Measurements from ENCODE around the gene VAPA.

DNA sequence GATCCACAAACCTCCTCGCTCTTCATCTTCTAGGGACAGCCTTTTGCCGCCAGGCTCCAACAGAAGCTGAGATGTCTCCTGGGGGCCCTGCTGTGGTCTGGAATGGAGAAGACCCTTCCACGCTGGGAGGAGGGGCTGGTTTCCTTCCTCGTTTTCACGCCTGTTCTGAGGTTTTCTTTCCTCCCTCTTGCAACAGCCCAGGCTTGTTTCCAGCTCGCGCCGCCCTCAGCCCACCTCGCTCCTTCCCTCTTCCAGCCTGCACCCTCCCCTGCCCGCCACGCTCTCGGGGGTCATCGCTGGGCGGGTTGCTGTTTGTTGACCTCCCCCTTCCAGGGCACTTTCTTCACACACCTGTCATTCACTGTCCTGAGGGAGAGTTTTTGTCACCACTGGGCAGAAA is 55.4 kb downstream of the VAPA start:
- TF ChIP-seq, protein P1, sequence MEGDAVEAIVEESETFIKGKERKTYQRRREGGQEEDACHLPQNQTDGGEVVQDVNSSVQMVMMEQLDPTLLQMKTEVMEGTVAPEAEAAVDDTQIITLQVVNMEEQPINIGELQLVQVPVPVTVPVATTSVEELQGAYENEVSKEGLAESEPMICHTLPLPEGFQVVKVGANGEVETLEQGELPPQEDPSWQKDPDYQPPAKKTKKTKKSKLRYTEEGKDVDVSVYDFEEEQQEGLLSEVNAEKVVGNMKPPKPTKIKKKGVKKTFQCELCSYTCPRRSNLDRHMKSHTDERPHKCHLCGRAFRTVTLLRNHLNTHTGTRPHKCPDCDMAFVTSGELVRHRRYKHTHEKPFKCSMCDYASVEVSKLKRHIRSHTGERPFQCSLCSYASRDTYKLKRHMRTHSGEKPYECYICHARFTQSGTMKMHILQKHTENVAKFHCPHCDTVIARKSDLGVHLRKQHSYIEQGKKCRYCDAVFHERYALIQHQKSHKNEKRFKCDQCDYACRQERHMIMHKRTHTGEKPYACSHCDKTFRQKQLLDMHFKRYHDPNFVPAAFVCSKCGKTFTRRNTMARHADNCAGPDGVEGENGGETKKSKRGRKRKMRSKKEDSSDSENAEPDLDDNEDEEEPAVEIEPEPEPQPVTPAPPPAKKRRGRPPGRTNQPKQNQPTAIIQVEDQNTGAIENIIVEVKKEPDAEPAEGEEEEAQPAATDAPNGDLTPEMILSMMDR (IDR thresholded peaks at IDR 0.05): no peak
- TF ChIP-seq POLR2A (IDR thresholded peaks at IDR 0.05): no peak

Measured in right lobe of liver (tissue), 4 donors.